NCI-H1694 treated with DMSO at 0.1 percent for 48 hours (cell line): ENCODE data around the gene PIP4K2C.
"Not testable (repeated sequence)": the region's sequence is repeated elsewhere in the genome, so short reads cannot be mapped to it uniquely, and the experiment has no call there.

ENCODE experiments used
- DNase-seq: peaks from one replicate; lab custom pipeline; 2025; lab: John Stamatoyannopoulos, UW

The PIP4K2C gene

GRCh38 chr12:57585156-57585555 is 5.8 kb upstream of the PIP4K2C start:
- no peak for DNase-seq

GRCh38 chr12:57586128-57586527 is 4.9 kb upstream of the PIP4K2C start:
- no peak for DNase-seq

GRCh38 chr12:57586832-57587429 is 4.1 kb upstream of the PIP4K2C start:
- no peak for DNase-seq

GRCh38 chr12:57588951-57589610 is 1.9 kb upstream of the PIP4K2C start:
- not testable (repeated sequence) for DNase-seq

GRCh38 chr12:57590479-57590863 is 521 bp upstream of the PIP4K2C start:
- DNase-seq, result no peak

GRCh38 chr12:57591782-57592325 is 862 bp downstream of the PIP4K2C start:
- no peak for DNase-seq

GRCh38 chr12:57592551-57593165 is 1.7 kb downstream of the PIP4K2C start:
- DNase-seq, result no peak

GRCh38 chr12:57593187-57593586 is 2.2 kb downstream of the PIP4K2C start:
- no peak for DNase-seq

GRCh38 chr12:57600395-57600794 is 9.4 kb downstream of the PIP4K2C start:
- no peak for DNase-seq

GRCh38 chr12:57602544-57602943 is 11.6 kb downstream of the PIP4K2C start:
- no peak for DNase-seq

GRCh38 chr12:57603324-57603723 is 12.3 kb downstream of the PIP4K2C start:
- DNase-seq, result no peak

- no peak for DNase-seq
Observed at GRCh38 chr12:57603815-57604453, 12.9 kb downstream of the PIP4K2C start.

- DNase-seq, result no peak
Observed at GRCh38 chr12:57604454-57604991, 13.5 kb downstream of the PIP4K2C start, which contains the start of gene DTX3. TSS of gene DTX3 (plus strand) at chr12:57604824. CDS start at chr12:57606518, 1,694 bp downstream.

- DNase-seq, result no peak
Observed at GRCh38 chr12:57604992-57605810, 14.2 kb downstream of the PIP4K2C start.

GRCh38 chr12:57605811-57606311 is 14.9 kb downstream of the PIP4K2C start:
- no peak for DNase-seq

- DNase-seq, result no peak
Observed at GRCh38 chr12:57606399-57606798, 15.4 kb downstream of the PIP4K2C start.

GRCh38 chr12:57606821-57607220 is 15.8 kb downstream of the PIP4K2C start:
- DNase-seq, result no peak

GRCh38 chr12:57607958-57608663 is 17.1 kb downstream of the PIP4K2C start:
- DNase-seq, result no peak

GRCh38 chr12:57609101-57609780 is 18.2 kb downstream of the PIP4K2C start:
- DNase-seq, result no peak
